Camera-type eye (tissue), 1 donor: Measurements from ENCODE around the gene HYAL1. TPM values are rescaled to one million over a fixed set of nuclear protein-coding genes. Genes with fewer than 3 reads are reported as not detected.

ENCODE experiments used
- total RNA-seq: library from RNA; depleted of rRNA; stranded (reverse); fragments of >200 nt; gene quantifications from one replicate; pipeline ENCODE4 v1.2.3, GENCODE V29; 2014

The HYAL1 gene, protein sequence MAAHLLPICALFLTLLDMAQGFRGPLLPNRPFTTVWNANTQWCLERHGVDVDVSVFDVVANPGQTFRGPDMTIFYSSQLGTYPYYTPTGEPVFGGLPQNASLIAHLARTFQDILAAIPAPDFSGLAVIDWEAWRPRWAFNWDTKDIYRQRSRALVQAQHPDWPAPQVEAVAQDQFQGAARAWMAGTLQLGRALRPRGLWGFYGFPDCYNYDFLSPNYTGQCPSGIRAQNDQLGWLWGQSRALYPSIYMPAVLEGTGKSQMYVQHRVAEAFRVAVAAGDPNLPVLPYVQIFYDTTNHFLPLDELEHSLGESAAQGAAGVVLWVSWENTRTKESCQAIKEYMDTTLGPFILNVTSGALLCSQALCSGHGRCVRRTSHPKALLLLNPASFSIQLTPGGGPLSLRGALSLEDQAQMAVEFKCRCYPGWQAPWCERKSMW
- 1.1 TPM for total RNA-seq

DNA sequence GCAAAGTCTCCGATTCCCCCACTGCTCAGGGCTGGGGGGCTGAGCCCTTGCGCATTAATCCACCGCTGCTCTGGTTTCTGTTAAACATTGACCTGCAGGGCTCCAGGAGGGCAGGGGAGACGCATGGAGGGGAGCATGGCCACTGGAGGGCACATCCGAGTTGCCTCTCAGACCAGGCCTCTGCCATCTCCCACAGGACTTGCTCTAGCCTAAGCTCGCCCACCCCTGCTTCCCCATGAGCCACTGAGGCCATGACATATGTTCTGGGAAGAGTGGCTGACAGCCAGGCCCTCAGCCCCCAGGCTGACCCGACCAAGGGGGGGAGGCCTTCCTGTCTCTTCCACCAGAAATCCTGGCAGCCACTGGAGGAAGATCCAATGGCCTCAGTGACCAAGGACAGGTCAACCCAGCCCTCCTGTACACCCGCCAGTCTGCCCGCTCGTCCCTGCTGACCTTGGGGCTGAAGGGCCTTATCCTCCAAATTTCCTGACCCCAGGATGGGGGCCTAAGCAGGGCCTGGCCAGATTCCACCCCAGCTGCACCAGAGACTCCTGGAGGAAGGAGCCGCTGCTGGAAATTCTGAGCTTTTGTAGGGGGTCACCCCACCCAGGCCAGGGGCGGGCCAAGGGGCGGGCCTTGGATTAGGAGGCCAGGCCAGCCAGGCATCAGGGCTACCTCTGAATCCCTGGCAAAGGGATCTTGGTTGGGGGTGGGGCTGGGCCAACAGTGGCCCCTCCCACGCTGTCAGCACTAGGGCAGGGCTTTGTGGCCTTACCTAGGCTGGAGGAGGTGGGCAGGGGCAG is at the start of gene HYAL1:
TSS of gene HYAL1 (minus strand) at position 562 of the 803 bp plus-strand sequence. CDS start 618 bp downstream, outside the sequence.

DNA sequence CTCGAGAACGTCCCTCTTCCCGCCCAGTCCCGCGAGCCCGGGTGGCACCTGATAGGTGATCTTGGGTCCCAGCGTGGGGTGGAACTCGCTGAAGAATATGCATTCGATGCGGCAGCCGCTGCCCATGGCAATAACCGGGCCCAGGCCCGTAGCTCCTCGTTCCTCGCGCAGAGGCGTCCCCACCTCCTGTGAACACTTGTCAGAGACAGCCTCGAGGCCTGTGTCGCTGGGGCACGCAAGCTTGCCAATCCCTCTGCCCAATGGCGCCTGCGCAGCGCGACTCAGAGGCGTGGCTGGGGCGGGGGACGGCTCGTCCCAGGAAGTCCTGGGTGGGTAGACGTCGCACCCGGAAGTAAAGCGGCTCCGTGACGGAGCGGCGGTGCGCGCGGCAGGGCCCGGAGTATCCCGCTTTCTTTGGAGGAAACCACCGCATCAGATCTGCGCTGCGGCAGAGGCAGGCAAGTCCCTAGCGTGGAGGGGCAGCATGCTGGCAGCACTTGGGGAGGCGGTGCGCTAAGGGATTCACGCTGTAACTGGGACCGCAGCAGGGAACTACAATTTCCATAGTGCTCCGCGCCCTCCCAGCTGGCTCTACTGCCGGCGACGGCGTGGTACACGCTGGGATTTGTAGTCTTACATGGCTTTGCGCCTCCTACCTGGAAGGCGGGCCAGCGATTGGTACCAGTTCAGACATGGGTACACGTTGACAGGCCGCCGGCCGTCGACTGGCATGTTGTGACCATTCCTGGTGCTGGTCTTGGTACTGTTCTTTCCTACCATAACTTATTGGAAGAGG is 47.4 kb upstream of the HYAL1 start, which contains the start of the genes CYB561D2 and NPRL2:
TSS of gene CYB561D2 (plus strand) at position 336 of the 796 bp plus-strand sequence. CDS start 572 bp downstream, outside the sequence.
TSS of gene NPRL2 (minus strand) at position 249 of the 796 bp plus-strand sequence. CDS start at position 126, 123 bp downstream.

DNA sequence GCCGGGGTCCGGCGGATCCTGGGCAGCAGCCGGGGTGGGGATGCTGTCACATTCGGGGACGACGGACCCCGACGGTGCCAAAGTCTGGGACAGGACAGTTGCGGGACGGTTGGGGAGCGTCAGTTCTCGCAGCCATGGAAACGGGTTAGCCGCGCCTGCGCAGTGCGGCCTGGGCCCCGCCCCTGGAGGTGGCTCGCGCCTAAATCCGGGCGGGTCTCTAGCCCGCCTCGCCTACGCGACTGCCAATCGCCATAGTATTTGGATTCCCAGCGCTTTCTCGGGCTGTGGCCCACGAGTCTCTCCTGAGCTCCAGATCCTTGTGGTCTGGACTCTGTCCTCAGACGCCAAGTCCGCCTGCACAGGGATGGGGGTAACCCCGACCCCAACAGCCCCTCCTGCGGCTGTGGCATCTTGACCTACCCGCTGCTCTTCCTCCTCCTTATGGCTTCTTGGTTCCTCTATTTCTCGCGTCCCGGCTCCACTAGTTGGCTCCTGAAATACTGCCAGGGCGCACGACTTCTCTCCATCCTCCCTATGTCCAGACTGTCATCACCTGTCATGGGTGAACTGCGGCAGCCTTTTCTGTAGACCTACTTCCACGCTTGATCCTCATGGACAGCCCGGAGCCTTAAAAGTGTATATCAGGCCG is 42.3 kb upstream of the HYAL1 start, which contains the start of gene ZMYND10:
TSS of gene ZMYND10 (minus strand) at position 147 of the 649 bp plus-strand sequence. CDS start 153 bp downstream, outside the sequence.

GRCh38 chr3:50340448-50341329 is 37.3 kb upstream of the HYAL1 start, which contains the start of gene RASSF1:
Gene RASSF1 (minus strand): TSS chr3:50340836. CDS start chr3:50340805, 31 bp downstream.

DNA sequence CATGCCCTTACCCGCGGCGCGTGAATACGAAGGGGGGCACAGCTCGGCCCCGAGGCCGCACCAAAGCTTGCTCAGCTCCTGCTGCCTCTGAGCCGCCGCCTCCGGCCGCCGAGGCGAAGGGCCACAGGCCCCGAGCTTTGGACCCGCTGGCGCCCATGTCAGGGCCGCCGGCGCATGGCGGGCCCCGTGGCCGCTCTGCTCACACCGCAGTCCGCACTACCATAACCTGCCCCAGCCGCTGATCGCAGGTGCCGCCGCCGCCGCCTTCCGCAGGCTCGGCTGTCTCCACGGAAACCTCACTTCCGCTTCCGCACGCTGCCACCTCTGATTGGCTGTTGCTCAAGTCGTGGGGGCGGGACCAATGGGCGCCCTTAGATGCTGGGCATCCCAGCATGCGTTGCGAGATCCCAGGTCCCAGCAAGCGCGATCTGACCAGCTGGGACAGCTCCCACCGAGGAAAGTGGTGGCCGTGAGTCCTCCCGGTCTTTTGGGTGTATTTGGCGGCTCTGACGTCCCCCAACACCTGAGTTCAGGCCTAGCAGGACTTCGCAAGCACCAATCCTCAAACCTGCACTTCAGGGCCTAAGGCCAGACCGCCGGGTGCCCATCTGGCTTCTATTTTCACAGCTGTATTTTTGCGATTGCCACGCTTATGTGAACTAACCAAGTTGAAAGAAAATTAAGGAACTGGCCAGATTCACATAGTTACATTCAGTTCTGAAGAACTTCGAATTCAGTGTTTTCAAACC is 24.7 kb upstream of the HYAL1 start, which contains the start of gene TUSC2:
TSS of gene TUSC2 (minus strand) at position 281 of the 749 bp plus-strand sequence. CDS start at position 157, 124 bp downstream.

DNA sequence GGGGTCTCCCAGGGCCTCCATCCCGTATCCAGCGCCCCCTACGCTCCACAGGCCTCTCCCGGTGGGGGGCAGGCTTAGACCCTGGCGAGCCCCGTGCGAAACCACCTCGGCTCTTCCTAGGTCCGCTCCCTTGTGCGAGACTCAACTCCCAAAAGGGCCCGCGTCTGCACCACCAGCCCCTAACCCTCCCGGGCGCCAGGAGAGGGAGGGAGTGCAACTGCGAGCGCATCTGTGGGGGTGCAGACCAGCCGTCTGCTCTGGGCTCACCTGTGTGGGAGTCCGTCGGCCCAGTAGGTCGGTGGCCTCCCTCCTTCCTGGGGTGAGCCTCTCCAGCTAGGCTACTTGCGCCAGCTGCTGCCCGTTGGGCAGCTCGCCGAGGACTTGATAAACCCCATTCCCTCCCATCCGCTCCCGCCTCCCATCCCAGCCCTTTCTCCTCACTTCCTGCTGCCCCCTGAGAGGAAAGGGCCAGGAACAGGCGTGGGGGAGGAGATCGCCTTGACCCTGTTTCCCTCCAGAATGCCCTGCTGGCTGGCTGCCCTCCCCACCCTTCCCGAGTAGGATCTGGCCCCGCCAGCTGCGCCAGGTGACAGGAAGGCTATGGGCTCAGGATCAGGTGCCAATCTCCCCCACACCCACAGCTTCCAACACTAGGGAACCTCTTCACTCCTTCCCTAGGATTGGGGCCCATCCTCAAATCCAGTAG is 19.2 kb upstream of the HYAL1 start, which contains the start of gene HYAL2:
TSS of gene HYAL2 (minus strand) at position 360 of the 706 bp plus-strand sequence. CDS start 2,256 bp downstream, outside the sequence.

GRCh38 chr3:50298836-50299637 is 4.3 kb downstream of the HYAL1 start, which contains the start of the genes HYAL3 and NAA80:
Gene HYAL3 (minus strand): TSS chr3:50299405. CDS start chr3:50295602, 3,803 bp downstream.
Gene NAA80 (minus strand): TSS chr3:50299405. CDS start chr3:50297463, 1,942 bp downstream.

GRCh38 chr3:50292159-50293078 is 11.0 kb downstream of the HYAL1 start, which contains the start of gene IFRD2:
Gene IFRD2 (minus strand): TSS chr3:50292429. CDS start chr3:50292274, 155 bp downstream.

GRCh38 chr3:50278880-50279224 is 24.5 kb downstream of the HYAL1 start, which contains the start of gene LSMEM2:
Gene LSMEM2 (plus strand): TSS chr3:50279087. CDS start chr3:50279114, 27 bp downstream.

GRCh38 chr3:50268703-50269451 is 34.5 kb downstream of the HYAL1 start, which contains the start of gene SEMA3B:
Gene SEMA3B (plus strand): TSS chr3:50269147. CDS start chr3:50269241, 94 bp downstream.

Other genes with a start within 250 kb of the HYAL1 start
- gene RBM5, start 214.7 kb downstream of the HYAL1 start, total RNA-seq = 451 TPM
- 60.7 TPM for gene SEMA3F, start 148.2 kb downstream of the HYAL1 start, total RNA-seq
- 66.7 TPM for gene GNAT1, start 112.0 kb downstream of the HYAL1 start, total RNA-seq
- 21.4 TPM for gene SLC38A3, start 98.3 kb downstream of the HYAL1 start, total RNA-seq
- gene GNAI2, start 67.4 kb downstream of the HYAL1 start, total RNA-seq = 125 TPM
- gene SEMA3B, start 34.4 kb downstream of the HYAL1 start, total RNA-seq = 107 TPM
- gene LSMEM2, start 24.5 kb downstream of the HYAL1 start, total RNA-seq = 1.4 TPM
- 19.8 TPM for gene IFRD2, start 11.1 kb downstream of the HYAL1 start, total RNA-seq
- 3.9 TPM for gene HYAL3, start 4.2 kb downstream of the HYAL1 start, total RNA-seq
- 5.5 TPM for gene NAA80, start 4.2 kb downstream of the HYAL1 start, total RNA-seq
- 71.0 TPM for gene HYAL2, start 19.2 kb upstream of the HYAL1 start, total RNA-seq
- gene TUSC2, start 24.6 kb upstream of the HYAL1 start, total RNA-seq = 31.8 TPM
- 37.6 TPM for gene RASSF1, start 37.3 kb upstream of the HYAL1 start, total RNA-seq
- gene ZMYND10, start 42.2 kb upstream of the HYAL1 start, total RNA-seq = 5.7 TPM
- 30.0 TPM for gene NPRL2, start 47.2 kb upstream of the HYAL1 start, total RNA-seq
- gene CYB561D2, start 47.3 kb upstream of the HYAL1 start, total RNA-seq = 17.0 TPM
- gene TMEM115, start 55.9 kb upstream of the HYAL1 start, total RNA-seq = 33.6 TPM
- 17.4 TPM for gene CACNA2D2, start 200.1 kb upstream of the HYAL1 start, total RNA-seq